Loucy (cell line): ENCODE data around the gene RPUSD1.

Source experiments
- H2AFZ ChIP-seq: fragments of 200-600 bp; sonication (generic); 2 replicates; pipeline ENCODE4 v1.6.0; 2016; ENCODE audit warnings: antibody characterized with exemption, mild to moderate bottlenecking, low read length, moderate library complexity
- H3F3A ChIP-seq: fragments of 200-600 bp; 2 replicates; pipeline ENCODE4 v1.6.0; 2016; ENCODE audit warnings: antibody characterized with exemption, low read depth, mild to moderate bottlenecking
- H3K27me3 ChIP-seq: fragments of 200-600 bp; sonication (generic); 2 replicates; pipeline ENCODE4 v1.6.1; 2014; ENCODE audit warnings: low read length, mild to moderate bottlenecking; ENCODE audit not compliant: insufficient read depth, poor library complexity, severe bottlenecking
- H3K36me3 ChIP-seq: fragments of 200-600 bp; sonication (generic); 2 replicates; pipeline ENCODE4 v1.6.1; 2016; ENCODE audit warnings: low read length; ENCODE audit not compliant: insufficient read depth
- H3K4me1 ChIP-seq: fragments of 200-600 bp; sonication (generic); 2 replicates; pipeline ENCODE4 v1.5.1; 2014; ENCODE audit warnings: low read length, mild to moderate bottlenecking; ENCODE audit not compliant: insufficient read depth, poor library complexity, severe bottlenecking
- H3K4me2 ChIP-seq: fragments of 200-600 bp; sonication (generic); 2 replicates; pipeline ENCODE4 v1.6.0; 2014; ENCODE audit warnings: antibody characterized with exemption, low read length, low read depth, mild to moderate bottlenecking; ENCODE audit not compliant: poor library complexity, severe bottlenecking
- H3K4me3 ChIP-seq: fragments of 200-600 bp; sonication (generic); 2 replicates; pipeline ENCODE4 v1.5.1; 2014; ENCODE audit warnings: low read length, mild to moderate bottlenecking, mixed read lengths; ENCODE audit not compliant: poor library complexity, severe bottlenecking
- H3K79me2 ChIP-seq: fragments of 200-600 bp; sonication (generic); 2 replicates; pipeline ENCODE4 v1.6.1; 2014; ENCODE audit warnings: low read length; ENCODE audit not compliant: insufficient read depth
- H3K9ac ChIP-seq: fragments of 200-600 bp; sonication (generic); 2 replicates; pipeline ENCODE4 v1.6.0; 2014; ENCODE audit warnings: mild to moderate bottlenecking, low read depth, low read length, moderate library complexity; ENCODE audit not compliant: poor library complexity, severe bottlenecking
- H3K9me2 ChIP-seq: fragments of 200-600 bp; sonication (generic); replicated peaks from 2 replicates; pipeline ENCODE4 v1.6.1; 2016; ENCODE audit warnings: low read depth, low read length, mixed read lengths
- H3K9me3 ChIP-seq: fragments of 200-600 bp; sonication (generic); 2 replicates; pipeline ENCODE4 v1.6.1; 2014; ENCODE audit warnings: mild to moderate bottlenecking, antibody characterized with exemption, low read length, low read depth; ENCODE audit not compliant: insufficient read depth
- H4K20me1 ChIP-seq: fragments of 200-600 bp; sonication (generic); 2 replicates; pipeline ENCODE4 v1.6.0; 2014; ENCODE audit warnings: antibody characterized with exemption, low read length, mild to moderate bottlenecking; ENCODE audit not compliant: insufficient read depth, poor library complexity, severe bottlenecking
- CTCF ChIP-seq: fragments of 200-600 bp; sonication (generic); conservative IDR thresholded peaks from 2 replicates; pipeline ENCODE4 v1.5.1; 2014; ENCODE audit warnings: mild to moderate bottlenecking, antibody characterized with exemption, low read length
- EZH2phosphoT487 ChIP-seq: fragments of 200-600 bp; IDR thresholded peaks from 2 replicates; pipeline ENCODE4 v1.6.1; 2018; ENCODE audit warnings: antibody characterized with exemption, mild to moderate bottlenecking, moderate library complexity, borderline replicate concordance

RPUSD1 gene

GRCh38 chr16:784431-784830 lies 3.8 kb downstream of the RPUSD1 start:
- no peak overlapping the region for H2AFZ ChIP-seq
- no peak overlapping the region for H3K4me3 ChIP-seq
- no peaks in the 10 kb centered on the region for H3K27me3 ChIP-seq
- no peaks in the 10 kb centered on the region for H3K9me2 ChIP-seq
- H3K36me3 ChIP-seq = no peaks in the 10 kb centered on the region
- H3K4me2 ChIP-seq = no peak overlapping the region
- H4K20me1 ChIP-seq = no peaks in the 10 kb centered on the region
- H3K9ac ChIP-seq = no peak overlapping the region
- no peaks in the 10 kb centered on the region for H3K9me3 ChIP-seq
- TF ChIP-seq EZH2phosphoT487 (no peak), CTCF (no peak)
- H3F3A ChIP-seq = no peaks in the 10 kb centered on the region
- no peaks in the 10 kb centered on the region for H3K4me1 ChIP-seq
- peaks cover 24% of the 10 kb centered on the region; the same call in 1 of the 2 replicates for H3K79me2 ChIP-seq

- Histone ChIP-seq H3K36me3 (no peaks in the 10 kb centered on the region), H3F3A (no peaks in the 10 kb centered on the region), H2AFZ (no peak overlapping the region), H3K27me3 (no peaks in the 10 kb centered on the region), H3K4me1 (no peaks in the 10 kb centered on the region), H3K79me2 (peaks cover 16% of the 10 kb centered on the region; the same call in 1 of the 2 replicates), H3K9ac (no peak overlapping the region), H3K9me2 (no peaks in the 10 kb centered on the region), H3K9me3 (no peaks in the 10 kb centered on the region), H3K4me3 (no peak overlapping the region), H4K20me1 (no peaks in the 10 kb centered on the region), H3K4me2 (no peak overlapping the region)
- TF ChIP-seq EZH2phosphoT487 (no peak), CTCF (no peak)
These were observed 4.6 kb downstream of the RPUSD1 start for GRCh38 chr16:783404-784161.

- Histone ChIP-seq H3K79me2 (peaks cover 15% of the 10 kb centered on the region; the same call in 1 of the 2 replicates), H3K4me1 (no peaks in the 10 kb centered on the region), H2AFZ (no peak overlapping the region), H3K4me3 (no peak overlapping the region), H3K9ac (no peak overlapping the region), H3K36me3 (no peaks in the 10 kb centered on the region), H3K9me3 (no peaks in the 10 kb centered on the region), H3K9me2 (no peaks in the 10 kb centered on the region), H4K20me1 (no peaks in the 10 kb centered on the region), H3F3A (no peaks in the 10 kb centered on the region), H3K27me3 (no peaks in the 10 kb centered on the region), H3K4me2 (no peak overlapping the region)
- TF ChIP-seq CTCF = no peak
- no peak for TF ChIP-seq EZH2phosphoT487
These were observed 5.3 kb downstream of the RPUSD1 start for GRCh38 chr16:782766-783403.
